IMR-90 (cell line): ENCODE results near the gene IFNLR1.
"Not testable (repeated sequence)": the region's sequence is repeated elsewhere in the genome, so short reads cannot be mapped to it uniquely, and the experiment has no call there.

ENCODE experiments used
- BHLHE40 ChIP-seq: fragments of 150-350 bp; IDR thresholded peaks from 2 replicates; pipeline ENCODE4 v1.6.1; 2016; ENCODE audit warnings: mild to moderate bottlenecking, low read depth, low read length
- CTCF ChIP-seq: conservative IDR thresholded peaks from 2 replicates; pipeline ENCODE4 v1.5.1; 2012; ENCODE audit warnings: mild to moderate bottlenecking, low read depth, low read length, improper control_type of control experiment
- ELK1 ChIP-seq: fragments of 150-350 bp; IDR thresholded peaks from 2 replicates; pipeline ENCODE4 v1.6.1; 2016; ENCODE audit warnings: low read depth, mild to moderate bottlenecking, low read length, moderate library complexity, borderline replicate concordance
- FOS ChIP-seq: fragments of 150-350 bp; IDR thresholded peaks from 2 replicates; pipeline ENCODE4 v1.6.1; 2016; ENCODE audit warnings: low read depth, low read length
- MAZ ChIP-seq: IDR thresholded peaks from 2 replicates; pipeline ENCODE4 v1.6.1; 2012; ENCODE audit warnings: low read depth, mild to moderate bottlenecking, low read length, improper control_type of control experiment, moderate library complexity, borderline replicate concordance
- POLR2A ChIP-seq: IDR thresholded peaks from 2 replicates; pipeline ENCODE4 v1.6.1; 2012; ENCODE audit warnings: mild to moderate bottlenecking, low read depth, low read length
- RCOR1 ChIP-seq: IDR thresholded peaks from 2 replicates; pipeline ENCODE4 v1.6.1; 2012; ENCODE audit warnings: mild to moderate bottlenecking, low read length, improper control_type of control experiment; ENCODE audit not compliant: insufficient replicate concordance
- RFX5 ChIP-seq: IDR thresholded peaks from 2 replicates; pipeline ENCODE4 v1.8.0; 2012; ENCODE audit warnings: low read depth, mild to moderate bottlenecking, low read length, moderate library complexity
- USF2 ChIP-seq: fragments of 150-350 bp; IDR thresholded peaks from 2 replicates; pipeline ENCODE4 v1.6.1; 2017; ENCODE audit warnings: mild to moderate bottlenecking, antibody characterized with exemption, low read length, low read depth

GRCh38 chr1:24207395-24207687 is 20.3 kb upstream of the IFNLR1 start:
- TF ChIP-seq BHLHE40, POLR2A, CTCF, RCOR1, RFX5, ELK1, USF2, FOS, MAZ: not testable (repeated sequence)
